WERI-Rb-1 (cell line): ENCODE data around the gene SLC18B1.

Source experiments
- DNase-seq: peaks from one replicate; pipeline ENCODE4 v3.0.0-alpha.2; 2020
- H3K27ac ChIP-seq: fragments of 250-450 bp; sonication (Bioruptor Pico); 2 replicates; pipeline ENCODE4 v1.5.1; 2020; ENCODE audit warnings: mild to moderate bottlenecking, moderate library complexity
- H3K27me3 ChIP-seq: fragments of 250-450 bp; sonication (Bioruptor Pico); 2 replicates; pipeline ENCODE4 v1.5.1; 2021; ENCODE audit warnings: mild to moderate bottlenecking, low read depth, moderate library complexity; ENCODE audit not compliant: insufficient read depth, severe bottlenecking
- H3K36me3 ChIP-seq: fragments of 250-450 bp; sonication (Bioruptor Pico); 2 replicates; pipeline ENCODE4 v1.5.1; 2020; ENCODE audit warnings: mild to moderate bottlenecking, moderate library complexity
- H3K4me3 ChIP-seq: 2 replicates; pipeline ENCODE4 v1.5.1; 2011; ENCODE audit warnings: low read depth, mild to moderate bottlenecking, control low read depth, low read length
- H3K9me3 ChIP-seq: fragments of 250-450 bp; sonication (Bioruptor Pico); 2 replicates; pipeline ENCODE4 v1.5.1; 2021; ENCODE audit warnings: mild to moderate bottlenecking, moderate library complexity; ENCODE audit not compliant: severe bottlenecking
- CTCF ChIP-seq: IDR thresholded peaks from 2 replicates; pipeline ENCODE4 v1.5.1; 2011; ENCODE audit warnings: low read depth, mild to moderate bottlenecking, control low read depth, inconsistent platforms, low read length

Gene SLC18B1

DNA sequence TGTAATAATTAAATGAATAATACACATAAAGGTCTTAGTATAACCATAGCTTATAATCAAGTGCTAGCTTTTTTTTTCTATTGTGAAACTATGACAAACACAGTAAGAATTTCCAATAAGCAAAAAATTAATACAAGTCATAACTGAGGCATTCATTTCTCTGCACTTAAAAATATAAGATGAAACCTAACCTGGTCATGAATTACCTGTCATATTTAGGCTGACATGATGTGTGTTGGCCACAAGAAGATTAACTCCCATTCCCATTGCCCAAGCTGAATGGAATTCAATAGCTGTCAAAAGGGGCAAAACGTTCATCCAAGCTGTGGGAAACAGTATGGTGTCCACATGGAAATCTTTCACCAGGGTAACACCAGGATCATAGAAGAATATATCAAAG is 46.2 kb downstream of the SLC18B1 start:
- no peak for DNase-seq
- H3K4me3 ChIP-seq: no peak overlapping the region

GRCh38 chr6:132751828-132752227 is 46.6 kb downstream of the SLC18B1 start:
- TF ChIP-seq CTCF: no peak
- DNase-seq: no peak
- H3K36me3 ChIP-seq: no peaks in the 10 kb centered on the region
- no peaks in the 10 kb centered on the region for H3K9me3 ChIP-seq
- no peak overlapping the region for H3K27ac ChIP-seq
- no peak overlapping the region for H3K4me3 ChIP-seq
- peaks cover 77% of the 10 kb centered on the region for H3K27me3 ChIP-seq

More for the DNA sequence above, 46.2 kb downstream of the SLC18B1 start:
- peaks cover 77% of the 10 kb centered on the region for H3K27me3 ChIP-seq
- H3K36me3 ChIP-seq: no peaks in the 10 kb centered on the region
- no peaks in the 10 kb centered on the region for H3K9me3 ChIP-seq
- no peak for TF ChIP-seq CTCF
- no peak overlapping the region for H3K27ac ChIP-seq

DNA sequence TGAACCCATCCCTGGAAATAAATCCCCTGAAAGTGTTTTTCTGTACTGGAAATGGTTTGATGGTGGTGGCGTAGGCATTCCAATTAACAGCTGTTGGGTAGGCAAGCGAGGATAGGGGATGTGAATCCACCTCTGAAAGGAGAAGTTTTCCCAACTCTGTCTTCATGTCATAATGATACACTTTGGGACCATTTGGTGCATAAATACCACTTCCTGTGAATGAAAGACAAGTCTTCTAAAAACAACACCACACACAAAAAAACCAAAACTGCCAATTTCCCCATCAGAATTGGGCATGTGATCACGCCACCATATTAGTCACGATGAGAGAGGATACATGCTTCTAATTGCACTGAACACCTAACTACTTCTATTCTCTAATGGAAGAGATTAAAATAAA is 47.1 kb downstream of the SLC18B1 start:
- no peaks in the 10 kb centered on the region for H3K36me3 ChIP-seq
- peaks cover 72% of the 10 kb centered on the region for H3K27me3 ChIP-seq
- no peak overlapping the region for H3K4me3 ChIP-seq
- H3K27ac ChIP-seq: no peak overlapping the region
- no peak for TF ChIP-seq CTCF
- no peak for DNase-seq
- no peaks in the 10 kb centered on the region for H3K9me3 ChIP-seq

- DNase-seq: no peak
- H3K27ac ChIP-seq: no peak overlapping the region
- H3K36me3 ChIP-seq: no peaks in the 10 kb centered on the region
- no peak overlapping the region for H3K4me3 ChIP-seq
- no peaks in the 10 kb centered on the region for H3K9me3 ChIP-seq
- peaks cover 72% of the 10 kb centered on the region for H3K27me3 ChIP-seq
- no peak for TF ChIP-seq CTCF
Observed at GRCh38 chr6:132750455-132751248, 47.8 kb downstream of the SLC18B1 start.

DNA sequence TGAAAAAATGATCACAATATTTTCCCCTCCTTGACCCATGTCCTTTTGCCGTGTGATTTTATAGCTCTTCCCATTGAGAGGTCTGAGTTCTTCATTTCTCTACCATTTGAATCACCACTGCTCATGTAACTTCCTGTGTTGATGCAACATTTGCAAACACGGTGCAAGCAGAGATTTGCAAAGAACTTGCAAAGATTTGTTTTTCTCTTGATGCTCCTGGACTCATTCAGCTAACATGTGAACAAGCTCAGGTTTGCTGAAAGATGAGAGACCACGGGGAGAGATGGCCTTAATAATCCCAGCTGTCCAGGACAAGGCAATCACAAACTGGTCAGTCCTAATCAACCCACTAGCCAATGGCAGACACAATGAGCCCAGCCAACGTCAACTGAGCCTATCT is 49.3 kb downstream of the SLC18B1 start:
- H3K27me3 ChIP-seq: peaks cover 73% of the 10 kb centered on the region
- H3K4me3 ChIP-seq: no peak overlapping the region
- H3K9me3 ChIP-seq: no peaks in the 10 kb centered on the region
- no peak for DNase-seq
- TF ChIP-seq CTCF: no peak
- no peaks in the 10 kb centered on the region for H3K36me3 ChIP-seq
- H3K27ac ChIP-seq: no peak overlapping the region

GRCh38 chr6:132748446-132748845 is 50.0 kb downstream of the SLC18B1 start:
- DNase-seq: no peak
- H3K27ac ChIP-seq: no peak overlapping the region
- H3K4me3 ChIP-seq: no peak overlapping the region
- peaks cover 73% of the 10 kb centered on the region for H3K27me3 ChIP-seq
- no peak for TF ChIP-seq CTCF
- no peaks in the 10 kb centered on the region for H3K36me3 ChIP-seq
- no peaks in the 10 kb centered on the region for H3K9me3 ChIP-seq
